KMS-11 (cell line): ENCODE data around the gene CIDEA.

Experiments used
- H2AFZ ChIP-seq: fragments of 200-600 bp; sonication (generic); 2 replicates; pipeline ENCODE4 v1.6.1; 2016; ENCODE audit warnings: antibody characterized with exemption, mixed run types, low read depth
- H3K27ac ChIP-seq: fragments of 200-600 bp; sonication (generic); 2 replicates; pipeline ENCODE4 v1.6.1; 2016; ENCODE audit warnings: mild to moderate bottlenecking, mixed run types
- H3K27me3 ChIP-seq: fragments of 200-600 bp; sonication (generic); 2 replicates; pipeline ENCODE4 v1.6.1; 2017; ENCODE audit warnings: mild to moderate bottlenecking, low read depth, mixed run types, moderate library complexity; ENCODE audit not compliant: insufficient read depth
- H3K36me3 ChIP-seq: fragments of 200-600 bp; sonication (generic); 2 replicates; pipeline ENCODE4 v1.6.1; 2017; ENCODE audit warnings: mild to moderate bottlenecking, mixed run types; ENCODE audit not compliant: insufficient read depth
- H3K4me1 ChIP-seq: fragments of 200-600 bp; sonication (generic); 2 replicates; pipeline ENCODE4 v1.6.1; 2016; ENCODE audit warnings: mild to moderate bottlenecking, low read depth, mixed run types; ENCODE audit not compliant: poor library complexity, severe bottlenecking
- H3K4me2 ChIP-seq: fragments of 200-600 bp; sonication (generic); 2 replicates; pipeline ENCODE4 v1.7.0; 2016; ENCODE audit warnings: mild to moderate bottlenecking, mixed run types
- H3K4me3 ChIP-seq: fragments of 200-600 bp; sonication (generic); IDR thresholded peaks from 2 replicates; pipeline ENCODE4 v1.6.1; 2017; ENCODE audit warnings: low read depth, low read length, mixed read lengths; ENCODE audit not compliant: insufficient read depth
- H3K79me2 ChIP-seq: fragments of 200-600 bp; sonication (generic); 2 replicates; pipeline ENCODE4 v1.6.1; 2016; ENCODE audit warnings: low read depth, mixed run types; ENCODE audit not compliant: insufficient read depth
- H3K9ac ChIP-seq: fragments of 200-600 bp; sonication (generic); 2 replicates; pipeline ENCODE4 v1.6.1; 2016; ENCODE audit warnings: mild to moderate bottlenecking, mixed run types
- H4K20me1 ChIP-seq: fragments of 200-600 bp; sonication (generic); 2 replicates; pipeline ENCODE4 v1.6.1; 2016; ENCODE audit warnings: mild to moderate bottlenecking, mixed run types; ENCODE audit not compliant: insufficient read depth
- TF ChIP-seq, protein P1 (sequence below): fragments of 200-600 bp; sonication (generic); conservative IDR thresholded peaks from 2 replicates; pipeline ENCODE4 v1.6.1; 2017; ENCODE audit warnings: low read depth, mild to moderate bottlenecking, antibody characterized with exemption, low read length, moderate library complexity, mixed read lengths

Gene CIDEA

DNA sequence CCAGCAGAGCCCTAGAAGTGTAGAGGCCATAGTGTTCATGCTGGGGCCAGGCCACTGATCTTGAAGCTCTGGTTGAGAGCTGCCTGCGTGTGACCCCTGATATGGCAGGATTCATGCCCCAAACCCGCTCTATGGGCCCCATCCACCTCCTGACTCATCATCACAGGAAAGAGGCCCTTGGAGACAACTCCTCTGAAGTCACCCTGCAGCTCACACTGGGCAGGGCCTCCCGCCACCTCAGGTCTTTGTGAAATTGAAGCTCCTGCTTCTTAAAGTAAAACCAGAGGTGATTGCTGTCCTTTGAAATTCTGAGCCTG, 41.9 kb downstream of the CIDEA start:
- Histone ChIP-seq H3K27ac (no peak overlapping the region), H3K36me3 (no peaks in the 10 kb centered on the region), H3K79me2 (no peaks in the 10 kb centered on the region), H3K27me3 (no peaks in the 10 kb centered on the region), H3K4me3 (no peak overlapping the region), H3K9ac (no peak overlapping the region), H3K4me1 (no peaks in the 10 kb centered on the region), H2AFZ (no peak overlapping the region), H3K4me2 (no peak overlapping the region), H4K20me1 (no peaks in the 10 kb centered on the region)
- TF ChIP-seq, protein P1, sequence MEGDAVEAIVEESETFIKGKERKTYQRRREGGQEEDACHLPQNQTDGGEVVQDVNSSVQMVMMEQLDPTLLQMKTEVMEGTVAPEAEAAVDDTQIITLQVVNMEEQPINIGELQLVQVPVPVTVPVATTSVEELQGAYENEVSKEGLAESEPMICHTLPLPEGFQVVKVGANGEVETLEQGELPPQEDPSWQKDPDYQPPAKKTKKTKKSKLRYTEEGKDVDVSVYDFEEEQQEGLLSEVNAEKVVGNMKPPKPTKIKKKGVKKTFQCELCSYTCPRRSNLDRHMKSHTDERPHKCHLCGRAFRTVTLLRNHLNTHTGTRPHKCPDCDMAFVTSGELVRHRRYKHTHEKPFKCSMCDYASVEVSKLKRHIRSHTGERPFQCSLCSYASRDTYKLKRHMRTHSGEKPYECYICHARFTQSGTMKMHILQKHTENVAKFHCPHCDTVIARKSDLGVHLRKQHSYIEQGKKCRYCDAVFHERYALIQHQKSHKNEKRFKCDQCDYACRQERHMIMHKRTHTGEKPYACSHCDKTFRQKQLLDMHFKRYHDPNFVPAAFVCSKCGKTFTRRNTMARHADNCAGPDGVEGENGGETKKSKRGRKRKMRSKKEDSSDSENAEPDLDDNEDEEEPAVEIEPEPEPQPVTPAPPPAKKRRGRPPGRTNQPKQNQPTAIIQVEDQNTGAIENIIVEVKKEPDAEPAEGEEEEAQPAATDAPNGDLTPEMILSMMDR, result no peak

DNA sequence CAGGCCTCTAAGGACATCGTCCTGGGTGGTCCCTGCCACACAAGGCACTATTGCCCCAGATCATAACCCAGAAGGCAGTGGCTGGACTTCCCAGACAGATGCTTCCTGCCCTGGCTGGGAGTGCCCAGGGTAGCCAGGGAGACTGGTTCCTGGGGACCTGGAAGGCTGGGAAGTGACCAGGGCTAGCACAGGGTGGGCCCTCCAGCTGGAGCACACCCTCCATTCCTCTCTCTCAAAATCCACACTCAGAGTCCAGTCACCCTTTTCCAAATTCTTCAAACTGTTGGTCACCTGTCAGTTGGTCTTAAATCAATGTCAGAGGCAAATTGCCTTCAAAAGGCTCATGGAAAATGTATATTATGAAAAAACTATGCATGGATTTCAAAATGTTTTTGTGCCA, 42.3 kb downstream of the CIDEA start:
- H3K27me3 ChIP-seq, result no peaks in the 10 kb centered on the region
- no peaks in the 10 kb centered on the region for H3K4me1 ChIP-seq
- H3K27ac ChIP-seq, result no peak overlapping the region
- H3K4me2 ChIP-seq, result no peak overlapping the region
- TF ChIP-seq, protein P1, result no peak
- no peaks in the 10 kb centered on the region for H3K79me2 ChIP-seq
- H3K36me3 ChIP-seq, result no peaks in the 10 kb centered on the region
- no peak overlapping the region for H2AFZ ChIP-seq
- H3K9ac ChIP-seq, result no peak overlapping the region
- H3K4me3 ChIP-seq, result no peak overlapping the region
- H4K20me1 ChIP-seq, result no peaks in the 10 kb centered on the region

DNA sequence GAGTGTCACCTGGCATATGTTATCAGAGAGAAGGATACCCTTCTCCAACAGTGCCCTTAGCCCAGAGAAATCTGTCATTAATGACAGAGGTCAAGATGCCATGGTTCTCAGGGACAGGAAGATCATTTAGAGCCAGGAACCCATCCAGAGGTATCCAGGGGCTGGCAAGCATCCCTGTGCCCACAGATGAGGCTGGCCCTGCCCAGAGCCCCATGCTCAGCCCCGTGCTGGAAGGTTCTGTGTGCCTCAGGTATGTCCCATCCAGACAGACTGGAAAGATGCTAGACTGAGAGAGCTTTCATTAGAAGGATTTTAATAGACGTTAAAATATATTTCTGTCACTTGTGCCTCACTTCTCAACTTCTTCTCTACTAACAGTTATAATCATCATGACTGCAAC, 45.7 kb downstream of the CIDEA start:
- Histone ChIP-seq H2AFZ (no peak overlapping the region), H3K9ac (no peak overlapping the region), H4K20me1 (no peaks in the 10 kb centered on the region), H3K4me3 (no peak overlapping the region), H3K4me1 (no peaks in the 10 kb centered on the region), H3K4me2 (no peak overlapping the region), H3K27ac (no peak overlapping the region), H3K79me2 (no peaks in the 10 kb centered on the region), H3K36me3 (no peaks in the 10 kb centered on the region), H3K27me3 (no peaks in the 10 kb centered on the region)
- TF ChIP-seq, protein P1, result no peak

DNA sequence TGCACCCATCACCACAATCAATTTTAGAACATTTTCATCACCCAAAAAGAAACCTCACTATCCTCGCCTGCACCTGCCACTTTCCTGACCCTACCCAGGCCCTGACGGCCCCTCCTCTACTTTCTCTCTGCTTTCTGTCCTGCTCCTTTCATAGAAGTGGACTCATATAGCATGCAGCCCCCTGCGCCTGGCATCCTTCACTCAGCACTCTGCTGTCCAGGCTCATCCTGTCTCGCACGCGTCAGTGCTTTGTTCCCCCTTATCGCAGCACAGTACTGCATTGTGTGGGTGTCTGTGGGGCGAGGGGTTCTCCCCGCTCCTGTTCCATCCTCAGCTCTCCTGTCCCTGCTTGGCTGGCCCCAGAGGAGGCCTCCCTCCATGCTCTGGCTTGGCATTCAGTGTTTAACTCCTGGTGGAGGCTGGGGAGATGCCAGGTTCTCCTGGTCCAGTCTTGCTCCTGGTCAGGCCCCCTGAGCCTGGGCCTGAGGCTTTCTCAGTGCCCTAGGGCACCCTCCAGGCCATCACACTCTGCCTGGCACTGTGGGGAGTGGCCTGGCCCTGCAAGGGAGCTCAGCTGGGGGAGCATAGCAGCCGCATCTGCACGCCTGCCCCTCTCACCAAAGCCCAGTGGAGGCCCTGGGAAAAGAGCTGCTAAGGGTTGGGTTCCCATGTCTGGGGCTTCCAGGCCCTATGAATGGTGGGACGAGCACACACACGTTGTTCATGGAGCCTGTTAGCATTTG, 47.3 kb downstream of the CIDEA start:
- no peaks in the 10 kb centered on the region for H3K27me3 ChIP-seq
- H3K79me2 ChIP-seq, result no peaks in the 10 kb centered on the region
- no peaks in the 10 kb centered on the region for H3K36me3 ChIP-seq
- no peak overlapping the region for H2AFZ ChIP-seq
- TF ChIP-seq, protein P1, result no peak
- no peak overlapping the region for H3K27ac ChIP-seq
- no peak overlapping the region for H3K4me2 ChIP-seq
- H3K4me1 ChIP-seq, result no peaks in the 10 kb centered on the region
- H3K9ac ChIP-seq, result no peak overlapping the region
- H3K4me3 ChIP-seq, result no peak overlapping the region
- no peaks in the 10 kb centered on the region for H4K20me1 ChIP-seq
